ENCODE results near the gene ARHGAP33. TPM values are rescaled to one million over a fixed set of nuclear protein-coding genes. Genes with fewer than 3 reads are reported as not detected.

Gene ARHGAP33
- total and polyA plus RNA-seq, 2 of the 8 experiments (the other 6 are each of a cell fraction or from before 2014, with no cell fraction given), result 6.5 to 25.2 TPM

GRCh38 chr19:35830986-35831385, 55.6 kb downstream of the ARHGAP33 start (continued):
- no peak for TF ChIP-seq HDAC2 (IDR thresholded peaks at IDR 0.05; ENCODE audit: borderline replicate concordance in 1 of 2, low read depth in 2 of 2, low read length in 2 of 2)
- TF ChIP-seq RXRA (IDR thresholded peaks at IDR 0.05; ENCODE audit: insufficient read depth, low read depth, low read length), result no peak
- TF ChIP-seq CBX5 (IDR thresholded peaks at IDR 0.05; ENCODE audit: low read depth, low read length), result no peak
- no peak for TF ChIP-seq SIRT6 (IDR thresholded peaks at IDR 0.05; ENCODE audit: low read length)
- no peak for TF ChIP-seq CREB1 (IDR thresholded peaks at IDR 0.05)
